PFSK-1 (cell line): ENCODE measurements around the gene GPBP1.

Experiments used
- FOXP2 ChIP-seq: optimal IDR thresholded peaks from 2 replicates; pipeline ENCODE3; 2011; ENCODE audit warnings: borderline replicate concordance, control low read depth, inconsistent platforms; ENCODE audit not compliant: insufficient read depth; ENCODE audit errors: extremely low read length, extremely low read depth
- POLR2AphosphoS5 ChIP-seq: IDR thresholded peaks from 2 replicates; pipeline ENCODE4 v1.6.1; 2012; ENCODE audit warnings: low read depth, mild to moderate bottlenecking, control low read depth, low read length, moderate library complexity
- REST ChIP-seq, 2 experiments: IDR thresholded peaks; 2 replicates each; pipeline versions ENCODE4 v1.6.1 to v1.8.0; 2011 to 2012; ENCODE audit warnings: low read depth in 2 of 2, low read length in 2 of 2, control low read depth in 1 of 2, inconsistent platforms in 1 of 2, mild to moderate bottlenecking in 1 of 2, moderate library complexity in 1 of 2; ENCODE audit not compliant: insufficient read depth in 1 of 2
- SIN3A ChIP-seq: IDR thresholded peaks from 2 replicates; pipeline ENCODE4 v1.6.1; 2012; ENCODE audit warnings: mild to moderate bottlenecking, low read length, moderate library complexity, borderline replicate concordance; ENCODE audit not compliant: insufficient read depth

GRCh38 chr5:57267805-57268204 lies 93.9 kb downstream of the GPBP1 start:
- TF ChIP-seq POLR2AphosphoS5, result no peak
- no peak for TF ChIP-seq REST (IDR thresholded peaks at IDR 0.05; ENCODE audit: insufficient read depth in 1 of 2, low read depth in 2 of 2, low read length in 2 of 2)
- no peak for TF ChIP-seq SIN3A
- no peak for TF ChIP-seq FOXP2
